ENCODE measurements around the gene ANGPTL8. TPM values are rescaled to one million over a fixed set of nuclear protein-coding genes. Genes with fewer than 3 reads are reported as not detected.

The ANGPTL8 gene
- total and polyA plus RNA-seq, 5 experiments from 2014 or later, result not detected

GRCh38 chr19:11198175-11198534 is 41.3 kb upstream of the ANGPTL8 start:
- no peaks in the 10 kb centered on the region for H3K36me3 Mint-ChIP-seq

GRCh38 chr19:11198769-11199424 is 40.5 kb upstream of the ANGPTL8 start:
- ATAC-seq (no peak), DNase-seq (no peak)
- Mint-ChIP-seq H3K4me1 (peaks cover 4 to 21% (median 8%) of the 10 kb centered on the region in 4 donors), H3K4me3 (peak overlapping the region in 7 of 10 donors; percentile 11 to 79 (median 45)), H3K36me3 (no peaks in the 10 kb centered on the region), H3K27ac (peak overlapping the region in 1 of 10 donors; percentile 38), H3K27me3 (peaks cover 3 to 32% (median 19%) of the 10 kb centered on the region in 5 donors), H3K9me3 (no peaks in the 10 kb centered on the region)
- POLR2A ChIA-PET, result no interaction called here

More at GRCh38 chr19:11198175-11198534, 41.3 kb upstream of the ANGPTL8 start:
- Mint-ChIP-seq H3K9me3 (no peaks in the 10 kb centered on the region), H3K4me1 (peaks cover 4 to 15% (median 8%) of the 10 kb centered on the region in 4 donors), H3K27me3 (peaks cover 3 to 24% (median 18%) of the 10 kb centered on the region in 5 donors), H3K4me3 (peak overlapping the region; percentile 60 to 86 (median 78)), H3K27ac (peak overlapping the region in 1 of 10 donors; percentile 11)
- ATAC-seq (no peak), DNase-seq (no peak)
- POLR2A ChIA-PET, result no interaction called here

- H3K4me1 Mint-ChIP-seq, result peaks cover 4 to 21% (median 8%) of the 10 kb centered on the region in 4 donors
- DNase-seq, result no peak
- peaks cover 5 to 38% (median 23%) of the 10 kb centered on the region in 5 donors for H3K27me3 Mint-ChIP-seq
- H3K27ac Mint-ChIP-seq, result peak overlapping the region in 1 of 10 donors; percentile 53
- POLR2A ChIA-PET, result no interaction called here
- no peaks in the 10 kb centered on the region for H3K9me3 Mint-ChIP-seq
- H3K36me3 Mint-ChIP-seq, result no peaks in the 10 kb centered on the region
- peak overlapping the region in 3 of 10 donors; percentile 7 to 63 (median 39) for H3K4me3 Mint-ChIP-seq
- no peak for ATAC-seq
These were observed 39.9 kb upstream of the ANGPTL8 start for GRCh38 chr19:11199517-11199916.

- DNase-seq (no peak), ATAC-seq (no peak)
- H3K9me3 Mint-ChIP-seq, result no peaks in the 10 kb centered on the region
These were observed 39.3 kb upstream of the ANGPTL8 start for GRCh38 chr19:11200015-11200574.

GRCh38 chr19:11200931-11201330 is 38.5 kb upstream of the ANGPTL8 start:
- DNase-seq, result no peak
- ATAC-seq, result no peak
- POLR2A ChIA-PET, result no interaction called here
- H3K4me3 Mint-ChIP-seq, result no peak overlapping the region
- peaks cover 0 to 15% (median 10%) of the 10 kb centered on the region in 4 donors for H3K4me1 Mint-ChIP-seq
- H3K9me3 Mint-ChIP-seq, result no peaks in the 10 kb centered on the region
- H3K36me3 Mint-ChIP-seq, result no peaks in the 10 kb centered on the region
- H3K27me3 Mint-ChIP-seq, result peaks cover 3 to 37% (median 21%) of the 10 kb centered on the region in 5 donors
- H3K27ac Mint-ChIP-seq, result peak overlapping the region in 1 of 10 donors; percentile 40

More at GRCh38 chr19:11200015-11200574, 39.3 kb upstream of the ANGPTL8 start:
- peaks cover 5 to 21% (median 10%) of the 10 kb centered on the region in 4 donors for H3K4me1 Mint-ChIP-seq
- no peaks in the 10 kb centered on the region for H3K36me3 Mint-ChIP-seq
- no peak overlapping the region for H3K4me3 Mint-ChIP-seq
- H3K27me3 Mint-ChIP-seq, result peaks cover 5 to 39% (median 24%) of the 10 kb centered on the region in 5 donors
- POLR2A ChIA-PET, result no interaction called here
- H3K27ac Mint-ChIP-seq, result no peak overlapping the region

GRCh38 chr19:11201791-11202190 is 37.6 kb upstream of the ANGPTL8 start:
- Mint-ChIP-seq H3K9me3 (no peaks in the 10 kb centered on the region), H3K27ac (no peak overlapping the region), H3K4me3 (no peak overlapping the region), H3K4me1 (peaks cover 0 to 11% (median 6%) of the 10 kb centered on the region in 4 donors), H3K27me3 (peaks cover 3 to 33% (median 20%) of the 10 kb centered on the region in 5 donors), H3K36me3 (no peaks in the 10 kb centered on the region)
- POLR2A ChIA-PET, result no interaction called here
- no peak for DNase-seq
- ATAC-seq, result no peak

GRCh38 chr19:11202488-11203193 is 36.8 kb upstream of the ANGPTL8 start:
- Mint-ChIP-seq H3K4me3 (no peak overlapping the region), H3K36me3 (no peaks in the 10 kb centered on the region), H3K4me1 (peaks cover 0 to 11% (median 5%) of the 10 kb centered on the region in 4 donors), H3K27me3 (peaks cover 3 to 31% (median 20%) of the 10 kb centered on the region in 5 donors), H3K27ac (peak overlapping the region in 2 of 10 donors; percentile 51 to 53), H3K9me3 (no peaks in the 10 kb centered on the region)
- DNase-seq, result no peak
- ATAC-seq, result no peak
- POLR2A ChIA-PET, result no interaction called here

GRCh38 chr19:11203194-11204075 is 36.0 kb upstream of the ANGPTL8 start:
- H3K4me1 Mint-ChIP-seq, result peaks cover 0 to 9% (median 4%) of the 10 kb centered on the region in 4 donors
- no peak overlapping the region for H3K4me3 Mint-ChIP-seq
- peak in 1 of 2 donors; percentile 39 for ATAC-seq
- peak overlapping the region in 1 of 10 donors; percentile 53 for H3K27ac Mint-ChIP-seq
- H3K27me3 Mint-ChIP-seq, result peaks cover 3 to 31% (median 20%) of the 10 kb centered on the region in 5 donors
- no peaks in the 10 kb centered on the region for H3K9me3 Mint-ChIP-seq
- peak in 4 of 10 donors; percentile 18 to 52 (median 26) for DNase-seq
- POLR2A ChIA-PET, result no interaction called here
- H3K36me3 Mint-ChIP-seq, result no peaks in the 10 kb centered on the region

GRCh38 chr19:11204076-11204602 is 35.3 kb upstream of the ANGPTL8 start:
- Mint-ChIP-seq H3K4me3 (no peak overlapping the region), H3K4me1 (peaks cover 0 to 9% (median 4%) of the 10 kb centered on the region in 4 donors), H3K36me3 (no peaks in the 10 kb centered on the region), H3K9me3 (no peaks in the 10 kb centered on the region), H3K27me3 (peaks cover 3 to 31% (median 20%) of the 10 kb centered on the region in 5 donors), H3K27ac (peak overlapping the region in 1 of 10 donors; percentile 35)
- ATAC-seq (no peak), DNase-seq (peak in 1 of 10 donors; percentile 19)
- POLR2A ChIA-PET, result no interaction called here

- Mint-ChIP-seq H3K4me1 (peaks cover 0 to 9% (median 4%) of the 10 kb centered on the region in 4 donors), H3K36me3 (no peaks in the 10 kb centered on the region), H3K27ac (peak overlapping the region in 3 of 10 donors; percentile 4 to 65 (median 33)), H3K4me3 (no peak overlapping the region), H3K27me3 (peaks cover 3 to 31% (median 20%) of the 10 kb centered on the region in 5 donors), H3K9me3 (no peaks in the 10 kb centered on the region)
- ATAC-seq (no peak), DNase-seq (no peak)
- POLR2A ChIA-PET, result no interaction called here
These were observed 34.5 kb upstream of the ANGPTL8 start for GRCh38 chr19:11204943-11205349.

- Mint-ChIP-seq H3K27ac (peak overlapping the region in 4 of 10 donors; percentile 14 to 67 (median 40)), H3K36me3 (no peaks in the 10 kb centered on the region), H3K9me3 (no peaks in the 10 kb centered on the region), H3K4me1 (peaks cover 0 to 9% (median 4%) of the 10 kb centered on the region in 4 donors), H3K27me3 (peaks cover 3 to 31% (median 24%) of the 10 kb centered on the region in 5 donors), H3K4me3 (no peak overlapping the region)
- DNase-seq, result no peak
- no peak for ATAC-seq
- POLR2A ChIA-PET, result no interaction called here
These were observed 33.4 kb upstream of the ANGPTL8 start for GRCh38 chr19:11205939-11206570.

Measured in naive thymus-derived CD8-positive, alpha-beta T cell (primary cell).